OCI-LY7 (cell line): ENCODE data around the gene FHIT. TPM values are rescaled to one million over a fixed set of nuclear protein-coding genes. Genes with fewer than 3 reads are reported as not detected.

Experiments
- BruUV-seq: library from RNA; stranded (reverse); fragments of 400-500 nt; replicated peaks from 2 replicates; lab custom pipeline; 2021; lab: Mats Ljungman, UMichigan
- CTCF ChIA-PET: fragments of 300-600 bp; sonication (Branson Sonifier 250); formaldehyde crosslinking; loops from one replicate; lab custom pipeline; 2022; ENCODE audit warnings: antibody characterized with exemption; ENCODE audit not compliant: unreplicated experiment; lab: Charles Lee
- POLR2A ChIA-PET: fragments of 300-600 bp; sonication (Branson Sonifier 250); formaldehyde crosslinking; loops from one replicate; lab custom pipeline; 2022; ENCODE audit warnings: antibody characterized with exemption; lab: Charles Lee
- DNase-seq: peaks from one replicate; pipeline ENCODE4 v3.0.0-alpha.2; 2015; ENCODE audit warnings: low spot score
- H2AFZ ChIP-seq: fragments of 200-600 bp; sonication (generic), shearing (Covaris generic); 2 replicates; pipeline ENCODE4 v1.6.1; 2014; ENCODE audit warnings: mild to moderate bottlenecking, antibody characterized with exemption, low read length, moderate library complexity
- H3K27ac ChIP-seq: fragments of 200-600 bp; sonication (generic); 2 replicates; pipeline ENCODE4 v1.5.1; 2014; ENCODE audit warnings: mixed run types, low read depth, mild to moderate bottlenecking, moderate library complexity, low read length, inconsistent platforms; ENCODE audit not compliant: poor library complexity, severe bottlenecking
- H3K36me3 ChIP-seq: fragments of 200-600 bp; sonication (generic); 2 replicates; pipeline ENCODE4 v1.6.1; 2014; ENCODE audit warnings: mild to moderate bottlenecking, antibody characterized with exemption, low read length, moderate library complexity, mixed read lengths; ENCODE audit not compliant: insufficient read depth
- H3K4me1 ChIP-seq: fragments of 200-600 bp; sonication (generic); 2 replicates; pipeline ENCODE4 v1.5.1; 2014; ENCODE audit warnings: mild to moderate bottlenecking, low read length; ENCODE audit not compliant: insufficient read depth, poor library complexity, severe bottlenecking
- H3K4me2 ChIP-seq: fragments of 200-600 bp; sonication (generic); 2 replicates; pipeline ENCODE4 v1.6.1; 2014; ENCODE audit warnings: mild to moderate bottlenecking, low read length
- H3K4me3 ChIP-seq: fragments of 200-600 bp; sonication (generic); 2 replicates; pipeline ENCODE4 v1.5.1; 2014; ENCODE audit warnings: mild to moderate bottlenecking, low read depth, low read length; ENCODE audit not compliant: poor library complexity, severe bottlenecking
- H3K79me2 ChIP-seq: fragments of 200-600 bp; sonication (generic); 2 replicates; pipeline ENCODE4 v1.6.1; 2016; ENCODE audit warnings: low read depth, mild to moderate bottlenecking, low read length, moderate library complexity, mixed read lengths; ENCODE audit not compliant: insufficient read depth
- H3K9me2 ChIP-seq: fragments of 200-600 bp; sonication (generic); 2 replicates; pipeline ENCODE4 v1.6.1; 2016; ENCODE audit warnings: mild to moderate bottlenecking, low read length, mixed read lengths; ENCODE audit not compliant: insufficient read depth
- H3K9me3 ChIP-seq: fragments of 200-600 bp; sonication (generic); 2 replicates; pipeline ENCODE4 v1.6.1; 2014; ENCODE audit warnings: mild to moderate bottlenecking, mixed run types, low read length, mixed read lengths
- H4K20me1 ChIP-seq: fragments of 200-600 bp; sonication (generic); 2 replicates; pipeline ENCODE4 v1.6.1; 2014; ENCODE audit warnings: mild to moderate bottlenecking, antibody characterized with exemption, low read length, moderate library complexity, mixed read lengths; ENCODE audit not compliant: insufficient read depth
- EZH2phosphoT487 ChIP-seq: fragments of 200-600 bp; sonication (generic); IDR thresholded peaks from 2 replicates; pipeline ENCODE4 v1.6.1; 2018; ENCODE audit warnings: low read depth, borderline replicate concordance, mild to moderate bottlenecking, mixed run types, antibody characterized with exemption, low read length, moderate library complexity, mixed read lengths
- intact Hi-C: fragments of 100-400 bp; cut with micrococcal nuclease; formaldehyde crosslinking; loops from one replicate; pipeline ENCODE4 v1.10.0; 2022; ENCODE audit not compliant: unreplicated experiment
- total RNA-seq, 2 experiments: library from RNA; depleted of rRNA in 1 of 2; stranded (reverse); fragments of >200 nt in 1 of 2; shearing (Covaris generic) in 1 of 2; gene quantifications; 2 replicates each; pipeline ENCODE4 v1.2.3, GENCODE V29; 2014 to 2022
- TF ChIP-seq, protein P1 (sequence below): fragments of 200-600 bp; sonication (generic); conservative IDR thresholded peaks from 2 replicates; pipeline ENCODE4 v1.5.1; 2014; ENCODE audit warnings: mild to moderate bottlenecking, antibody characterized with exemption, low read length, moderate library complexity, mixed read lengths

The FHIT gene
- total RNA-seq, 2 experiments from 2014 or later, result 5.0 to 10.9 TPM

DNA sequence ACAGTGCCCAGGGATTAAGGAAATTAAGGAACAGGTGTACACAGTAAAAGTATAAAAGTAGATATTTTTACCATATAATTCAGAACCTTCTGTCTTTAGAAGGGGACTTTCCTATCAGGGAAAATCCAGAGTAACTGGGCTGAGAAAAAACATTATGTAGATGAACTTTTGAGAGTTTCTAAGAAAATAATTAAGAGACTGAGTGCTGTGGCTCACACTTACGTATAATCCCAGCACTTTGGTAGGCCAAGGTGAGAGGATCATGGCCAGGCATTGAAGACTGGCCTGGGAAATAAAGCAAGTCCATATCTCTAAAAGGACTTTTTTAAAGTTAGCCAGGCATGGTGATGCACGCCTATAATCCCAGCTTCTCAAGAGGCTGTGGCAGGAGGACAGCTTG is 1021.8 kb downstream of the FHIT start:
- Histone ChIP-seq H3K4me2 (no peak overlapping the region), H3K9me3 (no peaks in the 10 kb centered on the region), H3K27ac (no peak overlapping the region), H3K79me2 (no peaks in the 10 kb centered on the region), H3K36me3 (no peaks in the 10 kb centered on the region), H3K4me3 (no peak overlapping the region), H3K9me2 (no peaks in the 10 kb centered on the region), H3K4me1 (no peaks in the 10 kb centered on the region), H2AFZ (no peak overlapping the region), H4K20me1 (no peaks in the 10 kb centered on the region)
- no TSS peak for BruUV-seq
- CTCF ChIA-PET, result no interaction called here
- DNase-seq, result no peak
- POLR2A ChIA-PET, result no interaction called here
- intact Hi-C loops, result no loop called here
- no peak for TF ChIP-seq EZH2phosphoT487
- TF ChIP-seq, protein P1, sequence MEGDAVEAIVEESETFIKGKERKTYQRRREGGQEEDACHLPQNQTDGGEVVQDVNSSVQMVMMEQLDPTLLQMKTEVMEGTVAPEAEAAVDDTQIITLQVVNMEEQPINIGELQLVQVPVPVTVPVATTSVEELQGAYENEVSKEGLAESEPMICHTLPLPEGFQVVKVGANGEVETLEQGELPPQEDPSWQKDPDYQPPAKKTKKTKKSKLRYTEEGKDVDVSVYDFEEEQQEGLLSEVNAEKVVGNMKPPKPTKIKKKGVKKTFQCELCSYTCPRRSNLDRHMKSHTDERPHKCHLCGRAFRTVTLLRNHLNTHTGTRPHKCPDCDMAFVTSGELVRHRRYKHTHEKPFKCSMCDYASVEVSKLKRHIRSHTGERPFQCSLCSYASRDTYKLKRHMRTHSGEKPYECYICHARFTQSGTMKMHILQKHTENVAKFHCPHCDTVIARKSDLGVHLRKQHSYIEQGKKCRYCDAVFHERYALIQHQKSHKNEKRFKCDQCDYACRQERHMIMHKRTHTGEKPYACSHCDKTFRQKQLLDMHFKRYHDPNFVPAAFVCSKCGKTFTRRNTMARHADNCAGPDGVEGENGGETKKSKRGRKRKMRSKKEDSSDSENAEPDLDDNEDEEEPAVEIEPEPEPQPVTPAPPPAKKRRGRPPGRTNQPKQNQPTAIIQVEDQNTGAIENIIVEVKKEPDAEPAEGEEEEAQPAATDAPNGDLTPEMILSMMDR, result no peak

DNA sequence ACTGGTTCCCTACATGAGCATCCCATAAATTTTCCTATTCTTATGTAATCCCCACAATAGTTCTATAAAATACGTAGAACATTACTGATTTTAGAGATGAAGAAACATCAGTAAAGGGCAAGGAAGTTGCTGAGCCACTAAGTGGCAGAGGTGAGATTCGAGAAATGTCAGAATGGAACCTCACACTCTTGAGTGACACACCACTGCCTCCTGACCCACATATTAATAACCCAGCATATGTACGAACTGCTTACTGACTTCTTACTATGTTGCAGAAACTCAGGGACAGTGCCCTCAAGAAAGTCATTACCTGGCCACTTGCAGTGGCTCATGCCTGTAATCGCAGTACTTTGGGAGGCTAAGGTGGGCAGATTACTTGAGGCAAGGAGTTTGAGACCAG is 1022.4 kb downstream of the FHIT start:
- no peak for TF ChIP-seq EZH2phosphoT487
- TF ChIP-seq, protein P1, result no peak
- no peak overlapping the region for H2AFZ ChIP-seq
- no TSS peak for BruUV-seq
- DNase-seq, result no peak
- H3K9me2 ChIP-seq, result no peaks in the 10 kb centered on the region
- H3K4me2 ChIP-seq, result no peak overlapping the region
- CTCF ChIA-PET, result no interaction called here
- no peaks in the 10 kb centered on the region for H3K79me2 ChIP-seq
- H3K4me1 ChIP-seq, result no peaks in the 10 kb centered on the region
- no peaks in the 10 kb centered on the region for H4K20me1 ChIP-seq
- intact Hi-C loops, result no loop called here
- H3K4me3 ChIP-seq, result no peak overlapping the region
- H3K36me3 ChIP-seq, result no peaks in the 10 kb centered on the region
- no peak overlapping the region for H3K27ac ChIP-seq
- H3K9me3 ChIP-seq, result no peaks in the 10 kb centered on the region
- POLR2A ChIA-PET, result interaction anchor here (0.6 kb wide), 1 partner anchor 981 kb away, joined by 4 read pairs; no protein-coding TSS in a partner anchor

DNA sequence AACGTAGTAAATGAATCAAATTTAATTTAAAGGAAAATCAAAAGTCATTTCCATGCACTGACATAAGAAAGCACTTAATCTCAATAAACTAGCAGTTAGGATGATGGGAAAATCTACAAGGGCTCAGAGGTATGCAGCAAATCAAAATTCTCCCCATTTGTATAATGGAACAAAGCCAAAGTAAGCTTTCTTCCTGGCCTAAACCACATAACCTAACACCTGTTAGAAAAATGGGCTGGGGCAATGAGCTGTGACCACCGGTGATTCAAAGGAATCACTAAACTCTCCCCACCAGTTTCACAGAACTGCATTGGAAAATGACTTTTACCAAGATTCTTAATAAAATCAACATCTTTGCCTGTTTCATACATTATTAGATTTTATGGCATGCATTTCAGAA is 1024.3 kb downstream of the FHIT start:
- no peak overlapping the region for H3K4me3 ChIP-seq
- H3K9me3 ChIP-seq, result no peaks in the 10 kb centered on the region
- no peaks in the 10 kb centered on the region for H4K20me1 ChIP-seq
- ChIA-PET CTCF (interaction anchor here (1.1 kb wide), 1 partner anchor 102 kb away, joined by 3 read pairs; no protein-coding TSS in a partner anchor), POLR2A (interaction anchor here (0.6 kb wide), 2 partner anchors 12 to 913 kb away, joined by 3 read pairs; no protein-coding TSS in a partner anchor)
- no peaks in the 10 kb centered on the region for H3K36me3 ChIP-seq
- DNase-seq, result no peak
- H3K4me1 ChIP-seq, result no peaks in the 10 kb centered on the region
- H3K9me2 ChIP-seq, result no peaks in the 10 kb centered on the region
- H3K79me2 ChIP-seq, result no peaks in the 10 kb centered on the region
- no TSS peak for BruUV-seq
- intact Hi-C loops, result no loop called here
- H2AFZ ChIP-seq, result no peak overlapping the region
- TF ChIP-seq, protein P1, result no peak
- TF ChIP-seq EZH2phosphoT487, result no peak
- H3K27ac ChIP-seq, result no peak overlapping the region
- no peak overlapping the region for H3K4me2 ChIP-seq
